ENCODE results near the gene HMOX1.
A peak's percentile ranks its signal among the peaks of the same experiment; 100 is the strongest.

HMOX1 gene

GRCh38 chr22:35348703-35349102 lies 32.2 kb upstream of the HMOX1 start:
- H3K4me3 ChIP-seq (ENCODE audit: low read depth, low read length): no peak overlapping the region
- TF ChIP-seq, protein P1, sequence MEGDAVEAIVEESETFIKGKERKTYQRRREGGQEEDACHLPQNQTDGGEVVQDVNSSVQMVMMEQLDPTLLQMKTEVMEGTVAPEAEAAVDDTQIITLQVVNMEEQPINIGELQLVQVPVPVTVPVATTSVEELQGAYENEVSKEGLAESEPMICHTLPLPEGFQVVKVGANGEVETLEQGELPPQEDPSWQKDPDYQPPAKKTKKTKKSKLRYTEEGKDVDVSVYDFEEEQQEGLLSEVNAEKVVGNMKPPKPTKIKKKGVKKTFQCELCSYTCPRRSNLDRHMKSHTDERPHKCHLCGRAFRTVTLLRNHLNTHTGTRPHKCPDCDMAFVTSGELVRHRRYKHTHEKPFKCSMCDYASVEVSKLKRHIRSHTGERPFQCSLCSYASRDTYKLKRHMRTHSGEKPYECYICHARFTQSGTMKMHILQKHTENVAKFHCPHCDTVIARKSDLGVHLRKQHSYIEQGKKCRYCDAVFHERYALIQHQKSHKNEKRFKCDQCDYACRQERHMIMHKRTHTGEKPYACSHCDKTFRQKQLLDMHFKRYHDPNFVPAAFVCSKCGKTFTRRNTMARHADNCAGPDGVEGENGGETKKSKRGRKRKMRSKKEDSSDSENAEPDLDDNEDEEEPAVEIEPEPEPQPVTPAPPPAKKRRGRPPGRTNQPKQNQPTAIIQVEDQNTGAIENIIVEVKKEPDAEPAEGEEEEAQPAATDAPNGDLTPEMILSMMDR (IDR thresholded peaks at IDR 0.05; ENCODE audit: low read depth, low read length): no peak
- no peak for DNase-seq
- H3K36me3 ChIP-seq: peaks cover 2% of the 10 kb centered on the region; the same call in 1 of the 2 replicates
- no peaks in the 10 kb centered on the region for H3K9me3 ChIP-seq
- H3K27me3 ChIP-seq: no peaks in the 10 kb centered on the region
- peaks cover 17% of the 10 kb centered on the region for H3K4me1 ChIP-seq

GRCh38 chr22:35349368-35349703 lies 31.6 kb upstream of the HMOX1 start:
- H3K9me3 ChIP-seq: no peaks in the 10 kb centered on the region
- H3K27me3 ChIP-seq: no peaks in the 10 kb centered on the region
- no peaks in the 10 kb centered on the region for H3K36me3 ChIP-seq
- no peak overlapping the region for H3K4me3 ChIP-seq (ENCODE audit: low read depth, low read length)
- DNase-seq: no peak
- TF ChIP-seq, protein P1 (IDR thresholded peaks at IDR 0.05; ENCODE audit: low read depth, low read length): no peak
- H3K4me1 ChIP-seq: peaks cover 17% of the 10 kb centered on the region

DNA sequence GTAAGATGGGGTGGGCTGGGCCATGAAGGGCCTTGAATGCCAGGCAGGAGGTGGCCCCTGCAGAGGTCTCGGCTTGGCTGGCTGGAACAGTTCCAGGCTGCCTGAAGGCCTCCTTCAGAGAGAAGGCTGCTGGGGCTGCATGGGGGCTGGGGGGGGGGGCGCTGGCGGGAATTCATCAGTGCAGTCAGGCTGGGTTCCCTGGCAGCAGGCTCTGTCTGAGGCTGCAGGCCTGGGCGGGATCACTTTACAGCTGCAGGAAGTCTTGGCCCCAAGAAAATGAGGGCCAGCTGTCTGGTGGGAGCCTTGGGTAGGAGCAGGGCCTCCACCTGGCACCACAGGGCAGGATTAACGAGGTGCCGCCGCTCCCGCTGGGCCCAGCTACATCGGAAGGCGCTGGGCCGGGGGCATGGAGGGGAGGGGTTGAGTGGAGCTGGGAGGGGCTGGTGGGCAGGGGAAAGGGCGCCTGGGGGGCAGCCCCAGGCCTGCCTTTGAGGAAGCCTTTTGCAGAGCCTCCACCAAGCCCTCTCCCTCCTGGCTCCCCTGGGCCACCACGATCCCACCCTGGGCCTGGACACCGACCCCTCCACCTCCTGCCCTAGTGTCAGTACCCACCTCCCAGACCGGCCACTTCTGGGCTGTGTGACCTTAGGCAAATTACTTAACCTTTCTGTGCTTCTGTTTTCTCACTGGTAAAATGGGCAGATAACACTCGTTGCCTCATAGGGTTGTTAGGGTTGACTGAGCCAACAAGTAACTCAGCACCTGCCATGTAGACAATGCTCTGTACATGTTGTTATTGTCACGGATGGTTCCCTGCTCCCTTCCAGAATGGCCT lies 31.0 kb upstream of the HMOX1 start:
- H3K27me3 ChIP-seq: no peaks in the 10 kb centered on the region
- DNase-seq: peak; percentile 65
- H3K36me3 ChIP-seq: no peaks in the 10 kb centered on the region
- TF ChIP-seq, protein P1 (IDR thresholded peaks at IDR 0.05; ENCODE audit: low read depth, low read length): no peak
- peaks cover 17% of the 10 kb centered on the region for H3K4me1 ChIP-seq
- no peak overlapping the region; the same call in 1 of the 2 replicates for H3K4me3 ChIP-seq (ENCODE audit: low read depth, low read length)
- H3K9me3 ChIP-seq: no peaks in the 10 kb centered on the region

GRCh38 chr22:35350539-35351503 lies 30.1 kb upstream of the HMOX1 start:
- peaks cover 17% of the 10 kb centered on the region for H3K4me1 ChIP-seq
- no peaks in the 10 kb centered on the region for H3K27me3 ChIP-seq
- H3K4me3 ChIP-seq (ENCODE audit: low read depth, low read length): peak overlapping the region; percentile 76

DNA sequence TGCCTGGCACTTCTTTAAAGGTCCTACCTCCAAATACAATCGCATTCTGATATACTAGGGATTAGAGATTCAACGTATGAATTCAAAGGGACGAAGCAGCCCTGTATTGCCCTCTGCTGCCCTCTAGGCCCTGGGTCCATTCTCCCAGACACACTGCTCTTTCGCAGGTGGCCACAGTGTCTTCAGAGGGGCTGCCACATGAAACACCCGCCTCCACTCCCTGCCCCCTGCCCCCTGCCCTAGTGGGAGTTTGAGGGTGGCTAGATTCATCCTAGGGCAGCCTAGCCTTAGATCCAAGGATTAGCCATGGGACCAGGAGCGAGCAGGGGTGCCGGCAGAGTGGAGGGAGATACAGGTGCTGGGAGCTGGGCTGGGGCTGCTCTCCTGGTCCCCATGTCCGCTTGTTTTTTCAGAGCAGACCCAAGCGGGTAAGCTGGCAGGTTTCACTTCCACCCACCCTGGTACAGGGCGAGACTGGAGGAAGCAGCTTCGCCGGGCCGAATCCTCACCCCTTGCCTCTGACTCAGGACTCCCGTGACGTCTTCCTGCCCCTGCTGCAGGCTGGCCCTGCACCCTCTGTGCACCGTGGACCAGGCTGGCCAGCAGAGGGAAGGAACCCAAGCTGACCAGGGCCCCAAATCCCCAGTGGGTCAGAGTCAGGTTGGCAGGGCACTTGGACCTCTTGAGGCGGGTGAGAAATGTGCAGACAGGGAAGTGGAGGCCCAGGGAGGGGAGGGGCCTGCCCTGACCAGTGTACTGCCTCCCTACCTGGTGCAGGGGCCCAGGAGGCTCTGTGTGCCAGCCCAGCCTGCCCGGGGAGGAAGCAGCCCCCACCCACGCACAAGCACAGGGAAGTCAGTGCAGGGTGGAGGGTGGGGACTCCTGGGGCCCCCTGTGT lies 28.4 kb upstream of the HMOX1 start:
- Histone ChIP-seq H3K4me3 (ENCODE audit: low read depth, low read length) (no peak overlapping the region), H3K4me1 (peaks cover 17% of the 10 kb centered on the region), H3K9me3 (no peaks in the 10 kb centered on the region), H3K36me3 (no peaks in the 10 kb centered on the region), H3K27me3 (no peaks in the 10 kb centered on the region)
- no peak for DNase-seq
- TF ChIP-seq, protein P1 (IDR thresholded peaks at IDR 0.05; ENCODE audit: low read depth, low read length): peak; percentile 53

More at GRCh38 chr22:35350539-35351503, 30.1 kb upstream of the HMOX1 start:
- DNase-seq: peak; percentile 95
- H3K9me3 ChIP-seq: no peaks in the 10 kb centered on the region
- TF ChIP-seq, protein P1 (IDR thresholded peaks at IDR 0.05; ENCODE audit: low read depth, low read length): peak; percentile 51
- no peaks in the 10 kb centered on the region for H3K36me3 ChIP-seq

All from BE2C (cell line).